HFF-Myc (cell line): ENCODE measurements around the gene TAGAP.

Experiments used
- DNase-seq: peaks from one replicate; pipeline ENCODE4 v3.0.0-alpha.2; 2011; ENCODE audit warnings: low read depth; ENCODE audit errors: extremely low read depth
- H3K4me3 ChIP-seq: replicated peaks from 2 replicates; pipeline ENCODE4 v1.5.1; 2011; ENCODE audit warnings: low read depth, mild to moderate bottlenecking, control low read depth, low read length
- CTCF ChIP-seq: IDR thresholded peaks from 2 replicates; pipeline ENCODE4 v1.5.1; 2012; ENCODE audit warnings: mild to moderate bottlenecking, low read depth, low read length, control low read depth; ENCODE audit errors: missing control alignments

TAGAP gene

GRCh38 chr6:159079367-159079766, 34.6 kb upstream of the TAGAP start:
- DNase-seq = no peak
- TF ChIP-seq CTCF = no peak
- H3K4me3 ChIP-seq = no peak overlapping the region

GRCh38 chr6:159077123-159077522, 32.3 kb upstream of the TAGAP start:
- TF ChIP-seq CTCF = no peak
- no peak overlapping the region for H3K4me3 ChIP-seq
- no peak for DNase-seq

GRCh38 chr6:159075506-159076228, 30.9 kb upstream of the TAGAP start:
- DNase-seq = no peak
- no peak for TF ChIP-seq CTCF
- H3K4me3 ChIP-seq = no peak overlapping the region

DNA sequence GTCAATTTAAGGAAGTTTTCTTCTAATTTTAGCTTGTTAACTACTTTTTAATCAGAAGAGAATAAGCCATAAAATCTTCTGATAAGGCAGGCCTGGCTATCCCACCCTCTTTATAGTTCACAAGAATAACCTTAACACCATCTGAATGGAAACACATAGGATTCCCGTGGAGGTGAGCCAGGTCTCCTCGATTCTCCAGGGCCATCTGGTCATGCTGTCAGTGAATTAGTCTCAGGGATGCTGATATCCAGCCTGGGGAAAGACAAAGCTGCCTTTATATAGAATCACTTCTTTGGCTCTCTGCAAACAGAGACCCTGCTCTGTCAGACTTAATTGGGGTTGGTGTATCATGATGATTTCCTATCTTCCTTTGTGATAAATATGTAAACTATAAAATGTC, 30.1 kb upstream of the TAGAP start:
- DNase-seq = no peak
- no peak overlapping the region for H3K4me3 ChIP-seq
- TF ChIP-seq CTCF = no peak

DNA sequence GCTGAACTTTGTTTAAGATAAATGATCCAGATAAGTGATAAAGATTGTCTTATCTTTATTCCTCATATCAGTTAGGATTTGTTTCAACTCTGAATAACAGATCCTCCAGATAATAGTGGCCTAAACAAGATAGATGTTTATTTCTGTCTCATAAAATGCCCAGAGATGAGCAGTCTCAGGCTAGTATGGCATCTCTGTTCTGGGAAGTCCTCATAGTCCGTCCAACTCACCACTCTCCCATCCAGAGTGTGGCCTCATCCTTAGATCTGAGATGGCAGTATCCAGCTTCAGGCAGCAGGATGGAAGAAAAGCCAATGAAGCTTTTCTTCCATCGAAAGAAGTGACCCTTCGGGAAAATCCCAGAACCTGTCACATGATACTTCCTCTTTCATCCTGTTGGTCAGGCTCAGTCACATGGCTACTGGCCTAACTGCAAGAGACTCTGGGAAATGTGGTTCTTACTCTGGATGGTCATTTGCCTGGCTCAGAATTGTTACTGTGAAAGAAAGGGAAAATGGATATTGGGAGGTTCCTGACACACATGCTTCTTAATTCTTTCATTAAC, 29.4 kb upstream of the TAGAP start:
- DNase-seq = no peak
- TF ChIP-seq CTCF = no peak
- 0 out of 2 replicates have a peak overlapping the region, but pooled peaks have one; percentile 19 for H3K4me3 ChIP-seq

DNA sequence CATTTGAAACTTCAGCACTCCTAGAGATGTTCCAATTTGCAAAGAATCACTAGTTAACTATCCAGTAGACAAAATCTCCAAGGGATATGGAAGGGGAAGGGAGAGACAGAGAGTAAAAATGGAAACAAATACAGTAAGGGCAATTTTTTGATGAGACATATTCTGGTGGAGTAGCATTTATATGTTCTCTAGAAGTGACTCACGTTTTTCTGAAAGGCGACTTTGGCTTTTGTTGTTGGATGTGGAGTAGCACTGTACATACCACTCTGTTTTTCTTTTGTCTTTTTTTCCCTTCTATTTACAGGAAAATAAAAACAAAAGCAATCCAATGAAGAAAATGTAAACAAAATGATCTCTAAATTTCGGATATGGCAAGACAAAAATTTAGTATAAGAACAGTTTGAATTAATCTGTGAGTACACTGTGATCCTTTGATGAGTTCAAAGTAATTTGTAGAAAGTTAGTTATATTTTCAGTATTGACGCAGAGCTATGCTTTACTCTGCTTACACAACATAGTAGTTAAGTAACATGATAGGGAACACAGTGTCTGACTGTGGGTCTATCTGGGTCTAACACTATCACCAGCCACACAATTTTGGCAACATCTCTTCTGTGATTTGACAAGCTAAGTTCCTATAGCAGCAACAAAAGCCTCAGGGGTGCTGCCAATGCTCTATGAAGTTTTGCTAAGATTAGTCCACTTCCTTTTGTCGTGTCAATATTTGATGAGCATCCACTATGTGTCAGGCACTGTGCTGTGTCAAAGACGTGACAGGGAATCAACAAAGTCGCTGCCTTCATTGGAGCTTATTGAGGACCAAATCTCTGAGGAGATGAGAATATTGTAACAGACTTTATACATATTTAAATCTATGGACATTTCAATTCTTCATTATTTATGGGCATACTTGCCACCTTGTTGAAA, 27.3 kb upstream of the TAGAP start:
- no peak for TF ChIP-seq CTCF
- H3K4me3 ChIP-seq = no peak overlapping the region
- DNase-seq = no peak
